Sigmoid colon (tissue), 7 donors: ENCODE measurements around the gene MIER1. TPM values are rescaled to one million over a fixed set of nuclear protein-coding genes. Genes with fewer than 3 reads are reported as not detected.
A peak's percentile ranks its signal among the peaks of the same experiment; 100 is the strongest.
"Not testable (repeated sequence)": the region's sequence is repeated elsewhere in the genome, so short reads cannot be mapped to it uniquely, and the experiment has no call there.

Experiments
- DNase-seq: peaks from one replicate; pipeline ENCODE4 v3.0.0-alpha.2; 2019
- H3K27ac ChIP-seq, 4 donors: fragments of 200-600 bp; sonication (generic); one replicate each; pipeline ENCODE4 v1.5.1; 2016 to 2019; ENCODE audit warnings: mild to moderate bottlenecking in 1 of 4
- H3K27me3 ChIP-seq, 3 donors: fragments of 200-600 bp; sonication (generic); one replicate each; pipeline ENCODE4 v1.5.1; 2019; ENCODE audit warnings: mild to moderate bottlenecking in 1 of 3
- H3K36me3 ChIP-seq, 4 donors: fragments of 200-600 bp; sonication (generic); one replicate each; pipeline ENCODE4 v1.5.1; 2016 to 2019
- H3K4me1 ChIP-seq, 4 donors: fragments of 200-600 bp; sonication (generic); one replicate each; pipeline ENCODE4 v1.5.1; 2017 to 2019
- H3K4me3 ChIP-seq, 4 donors: fragments of 200-600 bp; sonication (generic); one replicate each; pipeline ENCODE4 v1.5.1; 2017 to 2019; ENCODE audit warnings: mild to moderate bottlenecking in 2 of 4, moderate library complexity in 1 of 4
- H3K9me3 ChIP-seq, 4 donors: fragments of 200-600 bp in 3 of 4; sonication (generic) in 3 of 4; one replicate each; pipeline versions ENCODE4 v1.5.1 to v1.6.1; 2013 to 2019
- EP300 ChIP-seq, 4 donors: sonication (generic); formaldehyde crosslinking; IDR thresholded peaks; one replicate each; pipeline ENCODE4 v1.6.1; 2017; ENCODE audit warnings: antibody characterized with exemption in 4 of 4
- POLR2A ChIP-seq, 2 donors: fragments of 450-650 bp; IDR thresholded peaks; one replicate each; pipeline ENCODE4 v1.6.1; 2016; ENCODE audit warnings: antibody characterized with exemption in 2 of 2, mild to moderate bottlenecking in 2 of 2, moderate library complexity in 2 of 2
- POLR2AphosphoS5 ChIP-seq, 4 donors: sonication (generic); formaldehyde crosslinking; IDR thresholded peaks; one replicate each; pipeline ENCODE4 v1.6.1; 2017; ENCODE audit warnings: antibody characterized with exemption in 4 of 4
- WGBS, 2 donors: extraction: QIAGEN DNeasy Blood & Tissue Kit; methylation state at CpG; one replicate each; pipeline ENCODE4 v1.1.7; 2013; 5-methylcytosine and 5-hydroxymethylcytosine counted together
- intact Hi-C: fragments of 100-400 bp; cut with DNase I; formaldehyde crosslinking; loops from one replicate; pipeline ENCODE4 v1.15.1; 2023
- polyA plus RNA-seq, 3 donors: library from polyadenylated mRNA; stranded (reverse); fragments of 200-250 nt; gene quantifications; one replicate each; pipeline ENCODE4 v1.2.3, GENCODE V29; 2013
- total RNA-seq, 4 donors: library from RNA; depleted of rRNA; stranded (reverse); fragments of >200 nt; gene quantifications; one replicate each; pipeline ENCODE4 v1.1.0, GENCODE V29; 2016
- TF ChIP-seq, protein P1 (sequence below), 4 experiments: fragments of 450-650 bp in 3 of 4; fragments of 200-600 bp in 1 of 4; IDR thresholded peaks; one replicate each; pipeline ENCODE4 v1.5.1; 2016 to 2019; ENCODE audit warnings: antibody characterized with exemption in 4 of 4, mild to moderate bottlenecking in 3 of 4, moderate library complexity in 2 of 4
- donor health status: healthy with polysubstance abuse.
- donor health status: Bipolar disorder and iron deficiency.
- donor health status: healthy.

Gene MIER1
- total and polyA plus RNA-seq, 7 donors: 21.1 to 65.6 (median 53.2) TPM

DNA sequence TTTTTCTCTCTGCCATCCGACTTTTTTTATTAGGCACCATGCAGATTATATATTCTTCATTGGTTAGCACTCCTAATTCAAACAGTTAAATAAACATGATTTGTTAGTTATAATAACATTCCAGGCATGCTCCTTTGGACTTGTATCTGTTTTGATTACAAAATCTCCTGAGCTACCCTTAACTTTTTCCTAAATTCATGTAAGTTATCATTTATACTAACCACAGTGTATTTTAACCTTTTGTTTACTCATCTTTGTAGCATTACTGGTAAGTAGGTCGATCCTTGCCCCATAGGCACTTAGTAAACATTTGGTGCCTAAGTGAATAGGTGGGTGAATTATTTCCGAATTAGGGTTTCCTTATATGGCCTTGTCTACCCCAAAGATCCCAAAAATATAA lies 43.8 kb downstream of the MIER1 start:
- WGBS, 2 donors: 78 to 89% methylated on average over 3 of the region's 3 CpGs
- TF ChIP-seq EP300 (IDR thresholded peaks at IDR 0.05) (no peak), POLR2AphosphoS5 (IDR thresholded peaks at IDR 0.05) (no peak), POLR2A (IDR thresholded peaks at IDR 0.05) (no peak)
- TF ChIP-seq, protein P1, sequence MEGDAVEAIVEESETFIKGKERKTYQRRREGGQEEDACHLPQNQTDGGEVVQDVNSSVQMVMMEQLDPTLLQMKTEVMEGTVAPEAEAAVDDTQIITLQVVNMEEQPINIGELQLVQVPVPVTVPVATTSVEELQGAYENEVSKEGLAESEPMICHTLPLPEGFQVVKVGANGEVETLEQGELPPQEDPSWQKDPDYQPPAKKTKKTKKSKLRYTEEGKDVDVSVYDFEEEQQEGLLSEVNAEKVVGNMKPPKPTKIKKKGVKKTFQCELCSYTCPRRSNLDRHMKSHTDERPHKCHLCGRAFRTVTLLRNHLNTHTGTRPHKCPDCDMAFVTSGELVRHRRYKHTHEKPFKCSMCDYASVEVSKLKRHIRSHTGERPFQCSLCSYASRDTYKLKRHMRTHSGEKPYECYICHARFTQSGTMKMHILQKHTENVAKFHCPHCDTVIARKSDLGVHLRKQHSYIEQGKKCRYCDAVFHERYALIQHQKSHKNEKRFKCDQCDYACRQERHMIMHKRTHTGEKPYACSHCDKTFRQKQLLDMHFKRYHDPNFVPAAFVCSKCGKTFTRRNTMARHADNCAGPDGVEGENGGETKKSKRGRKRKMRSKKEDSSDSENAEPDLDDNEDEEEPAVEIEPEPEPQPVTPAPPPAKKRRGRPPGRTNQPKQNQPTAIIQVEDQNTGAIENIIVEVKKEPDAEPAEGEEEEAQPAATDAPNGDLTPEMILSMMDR (IDR thresholded peaks at IDR 0.05): no peak
- no peak for DNase-seq
- H3K27me3 ChIP-seq: no peaks in the 10 kb centered on the region
- H3K36me3 ChIP-seq: peaks cover 0 to 88% (median 19%) of the 10 kb centered on the region in 4 donors
- no peak overlapping the region for H3K27ac ChIP-seq
- H3K9me3 ChIP-seq: no peaks in the 10 kb centered on the region
- no peak overlapping the region for H3K4me3 ChIP-seq
- H3K4me1 ChIP-seq: peaks cover 0 to 6% (median 0%) of the 10 kb centered on the region in 4 donors
- intact Hi-C loops: no loop called here

DNA sequence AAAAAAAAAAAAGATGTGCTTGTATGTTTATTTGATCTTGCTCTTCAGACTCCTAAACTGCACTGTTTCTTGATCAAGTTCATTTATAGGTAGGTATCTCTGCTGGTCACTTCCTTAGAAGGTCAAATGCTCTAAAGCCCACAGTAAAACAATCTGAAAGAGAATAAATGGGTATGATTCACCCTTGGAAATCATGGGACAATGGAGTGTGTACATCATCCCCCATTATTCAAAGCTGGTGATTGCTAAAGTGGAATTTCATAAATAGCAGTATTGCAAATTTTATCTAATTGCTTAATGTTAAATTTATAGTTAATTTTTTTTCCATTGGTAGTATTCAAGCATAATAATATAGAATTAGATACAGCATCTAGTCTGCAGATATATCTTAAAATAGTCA lies 53.4 kb downstream of the MIER1 start:
- H3K9me3 ChIP-seq: no peaks in the 10 kb centered on the region
- peaks cover 0 to 19% (median 10%) of the 10 kb centered on the region in 4 donors for H3K4me1 ChIP-seq
- peaks cover 0 to 80% (median 4%) of the 10 kb centered on the region in 4 donors for H3K36me3 ChIP-seq
- no peak for DNase-seq
- no peak overlapping the region for H3K4me3 ChIP-seq
- intact Hi-C loops: no loop called here
- H3K27me3 ChIP-seq: no peaks in the 10 kb centered on the region
- no peak overlapping the region for H3K27ac ChIP-seq
- TF ChIP-seq POLR2AphosphoS5 (IDR thresholded peaks at IDR 0.05): no peak
- TF ChIP-seq EP300 (IDR thresholded peaks at IDR 0.05): no peak
- TF ChIP-seq, protein P1 (IDR thresholded peaks at IDR 0.05): no peak
- no peak for TF ChIP-seq POLR2A (IDR thresholded peaks at IDR 0.05)

DNA sequence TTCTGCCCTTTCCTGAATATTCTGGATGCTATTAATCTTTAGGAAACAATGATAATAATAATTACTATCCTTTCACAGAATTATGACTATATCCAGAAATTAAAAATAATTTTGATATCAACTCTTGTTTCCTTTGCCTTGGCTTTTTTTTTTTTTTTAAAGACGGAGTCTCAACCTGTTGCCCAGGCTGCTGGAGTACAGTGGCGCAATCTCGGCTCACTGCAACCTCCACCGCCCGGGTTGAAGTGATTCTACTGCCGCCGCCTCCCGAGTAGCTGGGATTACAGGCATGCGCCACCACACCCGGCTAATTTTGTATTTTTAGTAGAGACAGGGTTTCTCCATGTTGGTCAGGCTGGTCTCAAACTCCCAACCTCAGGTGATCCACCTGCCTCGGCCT lies 54.8 kb downstream of the MIER1 start:
- H3K27ac ChIP-seq, H3K9me3 ChIP-seq, DNase-seq, H3K27me3 ChIP-seq, H3K4me3 ChIP-seq: not testable (repeated sequence)
- intact Hi-C loops: loop anchor here (5.0 kb wide), 1 partner anchor 47 kb away; no protein-coding TSS in a partner anchor
- peaks cover 0 to 85% (median 6%) of the 10 kb centered on the region in 4 donors for H3K36me3 ChIP-seq
- WGBS, 2 donors: 97 to 98% methylated on average over 11 of the region's 11 CpGs
- peaks cover 0 to 19% (median 10%) of the 10 kb centered on the region in 4 donors for H3K4me1 ChIP-seq

- H3K4me1 ChIP-seq: peaks cover 0 to 19% (median 10%) of the 10 kb centered on the region in 4 donors
- H3K27ac ChIP-seq: peak overlapping the region; percentile 8 to 74 (median 64)
- H3K9me3 ChIP-seq: no peaks in the 10 kb centered on the region
- H3K4me3 ChIP-seq: peak overlapping the region in 3 of 4 donors; percentile 27 to 46 (median 45)
- no peak for TF ChIP-seq POLR2A (IDR thresholded peaks at IDR 0.05)
- TF ChIP-seq EP300 (IDR thresholded peaks at IDR 0.05): no peak
- TF ChIP-seq POLR2AphosphoS5 (IDR thresholded peaks at IDR 0.05): peak in 1 of 4 donors; percentile 16
- TF ChIP-seq, protein P1 (IDR thresholded peaks at IDR 0.05): no peak
- 59 to 73% methylated on average over 1 of the region's 1 CpG for WGBS, 2 donors
- H3K27me3 ChIP-seq: no peaks in the 10 kb centered on the region
- intact Hi-C loops: loop anchor here (5.0 kb wide), 1 partner anchor 49 kb away; no protein-coding TSS in a partner anchor
- peaks cover 0 to 84% (median 5%) of the 10 kb centered on the region in 4 donors for H3K36me3 ChIP-seq
- no peak for DNase-seq
Measured at GRCh38 chr1:66980745-66981367, 56.1 kb downstream of the MIER1 start.

- peaks cover 0 to 82% (median 7%) of the 10 kb centered on the region in 4 donors for H3K36me3 ChIP-seq
- no peaks in the 10 kb centered on the region for H3K9me3 ChIP-seq
- H3K27me3 ChIP-seq: no peaks in the 10 kb centered on the region
- TF ChIP-seq POLR2AphosphoS5 (IDR thresholded peaks at IDR 0.05): peak in 2 of 4 donors; percentile 17 to 30
- no peak for TF ChIP-seq EP300 (IDR thresholded peaks at IDR 0.05)
- H3K4me1 ChIP-seq: peaks cover 0 to 19% (median 10%) of the 10 kb centered on the region in 4 donors
- 17 to 32% methylated on average over 4 of the region's 4 CpGs for WGBS, 2 donors
- H3K4me3 ChIP-seq: peak overlapping the region; percentile 3 to 46 (median 36)
- peak; percentile 74 for DNase-seq
- intact Hi-C loops: loop anchor here (5.0 kb wide), 1 partner anchor 49 kb away; no protein-coding TSS in a partner anchor
- H3K27ac ChIP-seq: peak overlapping the region; percentile 8 to 74 (median 64)
Measured at GRCh38 chr1:66981679-66982078, 56.9 kb downstream of the MIER1 start.
